H1 (cell line): ENCODE data around the gene PAQR5. TPM values are rescaled to one million over a fixed set of nuclear protein-coding genes. Genes with fewer than 3 reads are reported as not detected.

Source experiments
- CTCF ChIA-PET: fragments of 300-600 bp; sonication (Branson Sonifier 250); formaldehyde crosslinking; loops from one replicate; lab custom pipeline; 2021; ENCODE audit not compliant: partially characterized antibody; lab: Charles Lee
- POLR2A ChIA-PET: fragments of 300-600 bp; sonication (Branson Sonifier 250); formaldehyde crosslinking; loops from one replicate; lab custom pipeline; 2021; ENCODE audit warnings: inconsistent platforms; ENCODE audit not compliant: partially characterized antibody; lab: Charles Lee
- DNase-seq, 2 experiments: peaks; one replicate each; pipeline versions ENCODE4 v3.0.0 to v3.0.0-alpha.2; 2010 to 2022; ENCODE audit warnings: low spot score in 2 of 2, low read depth in 1 of 2, mixed read lengths in 1 of 2
- FAIRE-seq: peaks from 2 replicates; lab custom pipeline; 2011; peaks lifted over from hg19 to GRCh38; lab: Jason Lieb, UNC
- H2AFZ ChIP-seq: 2 replicates; pipeline ENCODE4 v1.8.1; 2012; ENCODE audit warnings: low read length, inconsistent platforms
- H2AK5ac ChIP-seq: 2 replicates; pipeline ENCODE4 v1.6.1; 2013; ENCODE audit warnings: low read depth, low read length
- H2BK120ac ChIP-seq: replicated peaks from 2 replicates; pipeline ENCODE3; 2013; ENCODE audit warnings: low read depth, low read length, inconsistent platforms
- H2BK12ac ChIP-seq: 2 replicates; pipeline ENCODE4 v1.6.1; 2013; ENCODE audit warnings: low read depth, low read length
- H2BK15ac ChIP-seq: 2 replicates; pipeline ENCODE4 v1.6.1; 2013; ENCODE audit warnings: low read length
- H2BK20ac ChIP-seq: 2 replicates; pipeline ENCODE4 v1.6.1; 2013; ENCODE audit warnings: low read length
- H2BK5ac ChIP-seq: 2 replicates; pipeline ENCODE4 v1.6.1; 2013; ENCODE audit warnings: low read depth, low read length
- H3K14ac ChIP-seq: 2 replicates; pipeline ENCODE4 v1.6.1; 2013; ENCODE audit warnings: inconsistent platforms; ENCODE audit not compliant: insufficient read length
- H3K18ac ChIP-seq: 2 replicates; pipeline ENCODE4 v1.6.1; 2013; ENCODE audit warnings: low read length; ENCODE audit errors: extremely low read depth
- H3K23ac ChIP-seq: 2 replicates; pipeline ENCODE4 v1.6.1; 2013; ENCODE audit warnings: inconsistent platforms; ENCODE audit not compliant: insufficient read length
- H3K23me2 ChIP-seq: 2 replicates; pipeline ENCODE4 v1.6.1; 2013; ENCODE audit warnings: low read depth, low read length
- H3K27ac ChIP-seq: 2 replicates; pipeline ENCODE4 v1.6.1; 2011; ENCODE audit warnings: low read depth, low read length, inconsistent platforms
- H3K27me3 ChIP-seq, 4 experiments: replicated peaks in 1 of 4; 1 replicate in 1 of 4; 2 replicates in 3 of 4; pipeline versions ENCODE4 v1.6.1 to v1.8.1; 2011 to 2013; ENCODE audit warnings: low read length in 3 of 4, mild to moderate bottlenecking in 3 of 4, inconsistent platforms in 2 of 4, mixed read lengths in 2 of 4, moderate library complexity in 1 of 4; ENCODE audit not compliant: control insufficient read depth in 3 of 4, insufficient read depth in 3 of 4; ENCODE audit errors: extremely low read depth in 1 of 4
- H3K36me3 ChIP-seq, 4 experiments: 2 replicates each; pipeline versions ENCODE4 v1.6.1 to v1.8.1; 2011 to 2013; ENCODE audit warnings: mild to moderate bottlenecking in 4 of 4, low read length in 3 of 4, moderate library complexity in 2 of 4, control low read depth in 1 of 4, inconsistent platforms in 1 of 4; ENCODE audit not compliant: insufficient read depth in 4 of 4, control insufficient read depth in 2 of 4
- H3K4ac ChIP-seq: replicated peaks from 2 replicates; pipeline ENCODE3; 2013; ENCODE audit warnings: low read length, low read depth, mixed read lengths, inconsistent platforms; ENCODE audit not compliant: insufficient read length
- H3K4me1 ChIP-seq, 4 experiments: replicated peaks in 1 of 4; 1 replicate in 1 of 4; 2 replicates in 3 of 4; pipeline versions ENCODE4 v1.6.1 to v1.8.1; 2011 to 2013; ENCODE audit warnings: low read length in 3 of 4, inconsistent platforms in 2 of 4, mixed read lengths in 1 of 4; ENCODE audit not compliant: insufficient read depth in 4 of 4, control insufficient read depth in 3 of 4
- H3K4me2 ChIP-seq, 2 experiments: 2 replicates each; pipeline versions ENCODE4 v1.6.1 to v1.8.1; 2011 to 2013; ENCODE audit warnings: low read depth in 2 of 2, low read length in 2 of 2, control low read depth in 1 of 2, inconsistent platforms in 1 of 2, mild to moderate bottlenecking in 1 of 2; ENCODE audit not compliant: insufficient read depth in 1 of 2
- H3K4me3 ChIP-seq, 4 experiments: fragments of 200-600, 300-600 bp in 1 of 4; sonication (generic), shearing (Covaris generic), sonication (Bioruptor Twin) in 1 of 4; 2 replicates each; pipeline versions ENCODE4 v1.5.1 to v1.8.1; 2011 to 2016; ENCODE audit warnings: low read length in 4 of 4, low read depth in 3 of 4, control low read depth in 2 of 4, inconsistent platforms in 2 of 4, mild to moderate bottlenecking in 2 of 4, mixed read lengths in 1 of 4, moderate library complexity in 1 of 4; ENCODE audit not compliant: insufficient read depth in 2 of 4; ENCODE audit errors: extremely low read depth in 1 of 4
- H3K56ac ChIP-seq: replicated peaks from 2 replicates; pipeline ENCODE3; 2013; ENCODE audit warnings: low read depth, mild to moderate bottlenecking, mixed read lengths, low read length, inconsistent platforms; ENCODE audit not compliant: insufficient read length
- H3K79me1 ChIP-seq: 2 replicates; pipeline ENCODE4 v1.6.1; 2013; ENCODE audit warnings: low read depth, low read length, control low read depth
- H3K79me2 ChIP-seq, 2 experiments: 2 replicates each; pipeline versions ENCODE4 v1.6.1 to v1.8.1; 2012 to 2013; ENCODE audit warnings: low read length in 2 of 2, mild to moderate bottlenecking in 2 of 2, inconsistent platforms in 1 of 2; ENCODE audit not compliant: insufficient read depth in 2 of 2, control insufficient read depth in 1 of 2
- H3K9ac ChIP-seq, 4 experiments: replicated peaks in 1 of 4; 1 replicate in 1 of 4; 2 replicates in 3 of 4; pipeline versions ENCODE4 v1.6.1 to v1.8.1; 2011 to 2013; ENCODE audit warnings: low read depth in 3 of 4, low read length in 3 of 4, control low read depth in 2 of 4, mild to moderate bottlenecking in 2 of 4, moderate library complexity in 2 of 4, inconsistent platforms in 1 of 4; ENCODE audit errors: extremely low read depth in 1 of 4
- H3K9me3 ChIP-seq, 2 experiments: 2 replicates each; pipeline versions ENCODE4 v1.6.1 to v1.8.1; 2012 to 2013; ENCODE audit warnings: mild to moderate bottlenecking in 2 of 2, moderate library complexity in 2 of 2, control low read depth in 1 of 2, inconsistent platforms in 1 of 2, low read depth in 1 of 2, low read length in 1 of 2, mixed read lengths in 1 of 2; ENCODE audit not compliant: insufficient read depth in 2 of 2
- H4K20me1 ChIP-seq, 2 experiments: replicated peaks in 1 of 2; 2 replicates each; pipeline versions ENCODE3 to v1.8.1; 2011 to 2013; ENCODE audit warnings: inconsistent platforms in 2 of 2, low read length in 2 of 2, mild to moderate bottlenecking in 1 of 2; ENCODE audit not compliant: insufficient read depth in 2 of 2, control insufficient read depth in 1 of 2
- H4K5ac ChIP-seq: 2 replicates; pipeline ENCODE4 v1.6.1; 2013; ENCODE audit warnings: low read length, low read depth, mixed read lengths, inconsistent platforms; ENCODE audit not compliant: insufficient read length
- H4K8ac ChIP-seq: 2 replicates; pipeline ENCODE4 v1.8.0; 2013; ENCODE audit warnings: mild to moderate bottlenecking, moderate library complexity, low read length, inconsistent platforms; ENCODE audit not compliant: insufficient read depth; ENCODE audit errors: extremely low read depth
- H4K91ac ChIP-seq: replicated peaks from 2 replicates; pipeline ENCODE3; 2013; ENCODE audit warnings: low read length, mixed read lengths, inconsistent platforms; ENCODE audit not compliant: insufficient read length
- CBX5 ChIP-seq: fragments of 300-800, 300-1000 bp; sonication (generic); IDR thresholded peaks from 2 replicates; pipeline ENCODE4 v1.7.1; 2016; ENCODE audit warnings: antibody characterized with exemption, low read length, low read depth
- FOSL1 ChIP-seq: IDR thresholded peaks from 2 replicates; pipeline ENCODE4 v1.6.1; 2011; ENCODE audit warnings: mild to moderate bottlenecking, low read depth, low read length, moderate library complexity; ENCODE audit not compliant: insufficient read depth
- WGBS, 2 experiments: shearing (Covaris generic) in 1 of 2; methylation state at CpG; one replicate each; pipeline versions ENCODE4 v1.1.6 to v1.1.7; 2013 to 2015; ENCODE audit warnings: low lambda C conversion rate in 2 of 2, mixed read lengths in 2 of 2, inconsistent platforms in 1 of 2, low coverage in 1 of 2, missing lambda C conversion rate in 1 of 2; ENCODE audit not compliant: insufficient replicate concordance in 2 of 2, insufficient coverage in 1 of 2, insufficient read length in 1 of 2; ENCODE audit errors: extremely low coverage in 1 of 2, missing lambda C conversion rate in 1 of 2; 5-methylcytosine and 5-hydroxymethylcytosine counted together
- polyA plus RNA-seq, 7 experiments: library from polyadenylated mRNA; depleted of rRNA in 3 of 7; stranded (reverse) in 5 of 7; unstranded in 2 of 7; fragments of >200 nt in 5 of 7; fragments of 200-250 nt in 2 of 7; gene quantifications; 1 replicate in 5 of 7; 2 replicates in 1 of 7; 4 replicates in 1 of 7; pipeline versions ENCODE4 v1.2.1 to v1.2.3, GENCODE V29; 2011 to 2013; ENCODE audit warnings: missing spikeins in 2 of 7, mixed read lengths in 2 of 7
- total RNA-seq: library from RNA; stranded (reverse); fragmentation: NEBNext Ultra II Directional; extraction: Animal tissue kit (Norgen Biotek cat#: 25700); gene quantifications from 2 replicates; pipeline ENCODE4 v1.2.1, GENCODE V29; 2021

The PAQR5 gene
- total and polyA plus RNA-seq, 2 of the 8 experiments (the other 6 are each of a cell fraction or from before 2014, with no cell fraction given) = 8.7 to 18.1 TPM

GRCh38 chr15:69369631-69370030, 70.9 kb downstream of the PAQR5 start:
- no peaks in the 10 kb centered on the region for H3K79me2 ChIP-seq
- no peaks in the 10 kb centered on the region for H4K20me1 ChIP-seq
- no peak overlapping the region for H2BK20ac ChIP-seq
- H4K8ac ChIP-seq = no peak overlapping the region
- no peak for FAIRE-seq
- POLR2A ChIA-PET = interaction anchor here (0.6 kb wide), 2 partner anchors 26 to 28 kb away, joined by 3 to 4 read pairs; no protein-coding TSS in a partner anchor
- H3K27me3 ChIP-seq = no peaks in the 10 kb centered on the region
- no peak overlapping the region for H3K56ac ChIP-seq
- no peak for TF ChIP-seq FOSL1
- no peak for TF ChIP-seq CBX5
- no peak overlapping the region for H2BK5ac ChIP-seq
- H2BK120ac ChIP-seq = no peak overlapping the region
- H3K9me3 ChIP-seq = no peaks in the 10 kb centered on the region
- no peak overlapping the region for H3K14ac ChIP-seq
- H3K4me3 ChIP-seq = no peak overlapping the region
- H2BK12ac ChIP-seq = no peak overlapping the region
- H3K9ac ChIP-seq = no peak overlapping the region
- no peak for DNase-seq
- H4K5ac ChIP-seq = no peak overlapping the region
- no peak overlapping the region for H4K91ac ChIP-seq
- H3K79me1 ChIP-seq = no peaks in the 10 kb centered on the region
- H2BK15ac ChIP-seq = no peak overlapping the region
- H3K23me2 ChIP-seq = no peaks in the 10 kb centered on the region
- H3K4ac ChIP-seq = no peak overlapping the region
- no peak overlapping the region for H2AFZ ChIP-seq
- H3K27ac ChIP-seq = no peak overlapping the region
- H3K4me2 ChIP-seq = no peak overlapping the region
- CTCF ChIA-PET = interaction anchor here (0.6 to 1.5 kb wide), 5 partner anchors 11 to 144 kb away, joined by 3 to 5 read pairs (median 4); no protein-coding TSS in a partner anchor
- H2AK5ac ChIP-seq = no peak overlapping the region
- no peak overlapping the region for H3K18ac ChIP-seq
- H3K36me3 ChIP-seq = no peaks in the 10 kb centered on the region
- no peaks in the 10 kb centered on the region for H3K4me1 ChIP-seq
- 88% methylated on average over 2 of the region's 2 CpGs; no CpG with 5 or more reads in 1 of the 2 experiments for WGBS, 2 experiments
- no peak overlapping the region for H3K23ac ChIP-seq
